GDM1 (cell line): Measurements from ENCODE around the gene SLC4A2.

Experiments used
- DNase-seq: peaks from one replicate; lab custom pipeline; 2025; lab: John Stamatoyannopoulos, UW

SLC4A2 gene

DNA sequence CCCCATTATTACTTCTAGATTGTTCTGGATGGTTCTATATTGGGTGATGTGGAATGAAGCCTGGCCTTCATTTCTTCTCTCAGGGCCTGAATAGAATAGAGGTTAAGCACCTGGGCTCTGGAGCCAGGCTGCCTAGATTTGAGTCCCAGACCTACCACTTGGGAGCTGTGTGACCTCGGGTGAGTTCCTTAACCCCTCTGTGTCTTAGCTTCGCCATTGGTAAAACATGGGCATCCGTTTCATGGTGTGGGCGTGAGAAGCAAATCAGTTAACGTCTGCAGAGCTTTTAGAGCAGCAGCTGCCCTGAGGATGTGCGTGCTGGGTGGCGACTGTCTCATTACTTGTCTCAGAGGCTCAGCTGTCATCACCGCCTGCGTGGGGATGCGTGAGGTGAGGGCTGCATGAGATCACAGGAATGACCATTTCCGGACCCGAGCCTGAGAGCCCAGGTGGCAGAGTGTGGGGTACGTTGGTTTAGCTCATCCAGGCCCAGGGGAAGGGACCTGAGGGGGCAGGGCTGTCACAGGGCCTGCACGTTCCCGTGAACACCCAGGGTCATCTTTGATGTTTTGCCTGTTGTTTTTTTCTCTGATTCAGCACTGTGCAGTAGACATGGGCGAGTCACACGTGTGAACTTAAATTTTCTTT is 36.6 kb downstream of the SLC4A2 start:
- no peak for DNase-seq

DNA sequence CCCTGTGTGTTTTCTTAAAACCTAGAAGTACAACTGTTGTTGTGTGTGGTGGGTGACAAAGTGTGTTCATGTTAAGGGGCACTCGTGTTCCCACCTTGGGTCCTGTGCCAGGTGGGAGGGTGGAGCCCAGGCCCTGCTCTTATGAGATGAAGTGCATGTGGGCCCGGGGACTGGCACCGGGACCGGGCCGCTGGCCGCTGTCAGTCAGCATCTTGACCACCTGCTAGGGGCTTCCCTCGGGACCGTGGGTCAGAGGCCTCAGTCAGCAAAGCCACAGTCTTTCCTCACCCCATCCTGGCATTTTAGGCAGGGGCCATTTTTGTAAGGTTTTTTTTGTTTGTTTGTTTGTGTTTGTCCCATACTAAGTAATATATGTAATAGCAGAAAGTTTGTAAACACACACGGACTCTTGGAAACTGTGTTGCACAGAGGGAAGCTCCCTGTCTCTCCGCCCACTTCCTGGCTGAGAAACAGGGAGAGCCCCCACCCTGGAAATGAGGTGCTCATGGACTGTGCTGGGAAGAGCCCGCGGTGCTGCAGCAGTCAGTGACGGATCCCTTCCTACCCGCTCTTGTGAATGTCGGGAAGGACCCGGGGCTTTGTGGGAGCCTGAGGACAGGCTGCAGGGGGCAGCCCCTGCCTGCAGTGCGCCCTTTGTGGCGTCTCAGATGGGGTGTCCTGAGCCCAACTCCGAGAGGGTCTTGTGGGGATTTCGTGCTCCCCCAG is 40.3 kb downstream of the SLC4A2 start:
- DNase-seq: no peak

DNA sequence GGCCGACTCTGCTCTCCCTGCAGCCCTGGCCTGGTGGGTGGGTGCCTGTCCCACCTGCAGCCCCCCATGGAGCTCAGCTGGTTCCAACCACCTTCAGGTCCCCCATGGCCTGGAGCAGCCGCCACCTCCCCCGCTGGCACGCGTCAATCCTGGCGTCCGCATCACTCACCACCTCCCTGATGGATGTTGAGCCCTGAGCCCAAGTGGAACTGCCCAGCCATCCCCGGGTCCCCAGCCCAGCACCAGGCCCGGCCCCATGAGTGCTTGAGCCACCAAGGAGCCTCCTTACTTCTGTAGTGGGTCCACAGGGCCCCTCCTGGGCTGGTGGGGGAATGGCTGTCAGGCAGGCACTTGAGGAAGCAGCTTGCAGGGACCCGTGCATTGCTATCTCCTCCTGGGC is 41.5 kb downstream of the SLC4A2 start:
- DNase-seq: no peak

DNA sequence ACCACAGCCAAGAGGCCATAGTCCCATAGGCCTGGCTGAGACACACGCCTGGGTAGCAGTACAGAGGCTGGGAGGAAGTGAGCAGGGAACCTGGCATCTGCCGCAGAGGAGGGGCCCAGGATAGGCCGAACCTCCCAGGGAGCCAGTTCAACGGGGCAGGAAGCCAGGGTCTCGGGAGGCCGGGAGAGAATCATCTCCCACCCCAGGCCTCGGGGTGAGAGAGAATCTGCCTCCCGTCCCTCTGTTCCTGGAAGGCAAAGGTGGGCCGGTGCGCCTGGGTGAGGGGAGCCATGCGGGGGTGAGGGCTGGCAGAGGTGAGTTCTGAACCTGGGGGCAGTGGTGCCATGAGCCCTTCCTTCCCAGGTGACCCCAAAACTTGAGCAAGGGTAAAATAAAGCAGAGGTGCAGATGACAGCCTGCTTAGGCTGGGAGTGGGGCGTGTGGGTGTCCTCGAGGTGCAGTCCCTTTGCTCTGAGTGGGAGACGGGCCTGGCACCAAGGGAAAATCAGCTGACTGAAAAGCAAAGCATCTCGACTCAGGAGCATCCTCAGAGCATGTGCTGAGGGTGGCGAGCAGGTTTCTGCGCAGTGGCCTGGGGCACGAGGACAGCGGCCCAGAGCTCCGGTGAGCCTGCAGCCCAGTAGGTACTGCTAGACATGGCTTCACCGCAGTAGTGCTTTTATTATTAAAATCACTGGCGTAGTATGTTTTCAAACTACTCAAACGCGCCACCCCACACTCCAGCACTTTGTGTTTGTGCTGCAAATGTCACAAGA is 42.4 kb downstream of the SLC4A2 start:
- DNase-seq: no peak

DNA sequence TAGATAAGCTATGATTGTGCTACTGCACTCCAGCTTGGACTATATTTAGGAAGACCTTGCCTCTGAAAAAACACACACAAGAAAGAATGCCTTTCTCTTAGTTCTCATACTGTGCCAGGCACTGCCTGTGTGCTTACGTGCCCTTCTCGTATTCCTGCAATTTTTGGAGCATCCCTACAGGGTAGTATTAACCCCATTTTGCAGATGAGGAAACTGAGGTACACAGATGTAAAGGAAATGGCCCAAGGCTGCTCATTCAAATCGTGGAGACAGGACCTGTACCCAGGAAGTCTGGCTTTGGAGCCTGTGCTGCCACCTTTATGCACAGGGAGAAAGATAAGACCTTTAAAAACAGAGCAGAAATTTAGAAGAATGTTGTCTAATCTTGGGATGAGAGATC is 43.6 kb downstream of the SLC4A2 start:
- no peak for DNase-seq

DNA sequence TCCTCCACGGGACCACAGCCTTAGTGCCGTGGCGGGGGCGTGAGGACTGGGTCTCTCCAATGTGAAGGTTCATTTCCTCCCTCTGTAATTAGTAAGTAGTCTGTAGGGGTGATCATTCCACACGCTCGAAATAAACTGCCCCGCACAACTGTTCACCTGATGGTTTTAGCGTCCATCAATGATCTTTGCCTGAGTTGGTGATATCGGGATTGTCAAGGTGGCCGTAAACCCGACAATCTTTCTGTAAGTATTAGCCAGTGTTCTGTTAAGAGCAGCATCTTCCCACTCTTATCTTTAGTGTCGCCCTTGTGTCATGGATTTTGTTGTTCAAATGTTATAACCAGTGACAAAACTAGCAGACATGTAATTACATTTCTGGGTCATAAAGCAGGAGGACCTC is 44.6 kb downstream of the SLC4A2 start:
- DNase-seq: no peak

DNA sequence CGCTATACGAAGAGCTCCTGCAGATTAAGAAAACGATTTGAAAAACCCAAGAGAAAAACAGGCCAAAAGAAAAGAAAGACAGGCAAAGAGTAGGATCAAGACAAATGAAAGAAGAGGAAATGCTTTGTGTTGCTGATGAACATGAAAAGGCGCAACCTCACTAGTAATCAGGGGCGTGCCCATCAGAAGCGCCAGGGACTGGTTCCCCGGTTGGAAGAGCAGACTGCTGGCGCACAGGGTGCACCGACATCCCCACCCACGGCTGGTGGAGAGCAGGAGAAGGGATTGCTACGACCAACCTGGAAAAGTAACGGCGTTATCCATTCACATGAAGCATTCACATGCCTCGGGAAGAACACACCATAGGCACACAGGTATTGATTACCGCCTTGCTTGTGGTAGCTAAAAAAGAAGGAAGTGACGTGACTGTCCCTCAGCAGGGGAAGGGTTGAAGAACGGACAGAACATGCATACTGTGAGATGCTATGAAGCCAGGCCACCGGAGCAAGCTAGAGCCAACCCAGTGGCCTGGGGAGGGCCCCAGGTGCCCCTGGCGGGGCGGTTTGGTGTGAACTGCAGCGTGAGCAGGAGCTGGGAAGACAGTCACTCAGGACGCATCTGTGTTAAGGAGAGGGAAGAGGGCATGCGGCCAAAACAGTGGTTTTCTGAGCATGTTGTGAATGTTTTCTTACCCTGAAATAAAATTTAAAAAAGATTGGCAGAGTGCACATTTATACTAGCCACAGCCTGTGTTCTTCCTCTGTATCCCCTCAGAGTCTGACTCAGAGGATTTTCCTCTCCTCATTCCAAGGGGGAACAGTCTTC is 45.2 kb downstream of the SLC4A2 start:
- DNase-seq: no peak

DNA sequence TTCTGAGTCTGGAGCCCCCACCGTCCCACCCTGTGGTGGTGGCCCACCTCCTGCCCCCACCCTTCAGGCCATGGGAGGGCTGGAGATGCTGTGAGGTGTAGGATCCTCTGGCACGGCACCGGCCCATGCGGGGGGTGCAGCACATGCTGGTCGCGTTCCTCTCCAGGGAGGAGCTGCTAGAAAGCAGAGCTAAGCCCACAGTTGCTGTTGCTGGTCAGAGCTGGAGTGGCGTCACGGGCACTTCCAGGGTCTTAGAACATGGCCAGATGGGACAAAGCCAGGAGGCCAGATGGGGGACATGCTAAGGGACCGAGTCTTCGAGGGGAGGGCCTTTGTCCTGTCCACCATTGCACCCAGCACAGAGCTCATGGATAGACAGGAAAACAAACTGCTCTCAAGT is 48.5 kb downstream of the SLC4A2 start:
- DNase-seq: no peak

DNA sequence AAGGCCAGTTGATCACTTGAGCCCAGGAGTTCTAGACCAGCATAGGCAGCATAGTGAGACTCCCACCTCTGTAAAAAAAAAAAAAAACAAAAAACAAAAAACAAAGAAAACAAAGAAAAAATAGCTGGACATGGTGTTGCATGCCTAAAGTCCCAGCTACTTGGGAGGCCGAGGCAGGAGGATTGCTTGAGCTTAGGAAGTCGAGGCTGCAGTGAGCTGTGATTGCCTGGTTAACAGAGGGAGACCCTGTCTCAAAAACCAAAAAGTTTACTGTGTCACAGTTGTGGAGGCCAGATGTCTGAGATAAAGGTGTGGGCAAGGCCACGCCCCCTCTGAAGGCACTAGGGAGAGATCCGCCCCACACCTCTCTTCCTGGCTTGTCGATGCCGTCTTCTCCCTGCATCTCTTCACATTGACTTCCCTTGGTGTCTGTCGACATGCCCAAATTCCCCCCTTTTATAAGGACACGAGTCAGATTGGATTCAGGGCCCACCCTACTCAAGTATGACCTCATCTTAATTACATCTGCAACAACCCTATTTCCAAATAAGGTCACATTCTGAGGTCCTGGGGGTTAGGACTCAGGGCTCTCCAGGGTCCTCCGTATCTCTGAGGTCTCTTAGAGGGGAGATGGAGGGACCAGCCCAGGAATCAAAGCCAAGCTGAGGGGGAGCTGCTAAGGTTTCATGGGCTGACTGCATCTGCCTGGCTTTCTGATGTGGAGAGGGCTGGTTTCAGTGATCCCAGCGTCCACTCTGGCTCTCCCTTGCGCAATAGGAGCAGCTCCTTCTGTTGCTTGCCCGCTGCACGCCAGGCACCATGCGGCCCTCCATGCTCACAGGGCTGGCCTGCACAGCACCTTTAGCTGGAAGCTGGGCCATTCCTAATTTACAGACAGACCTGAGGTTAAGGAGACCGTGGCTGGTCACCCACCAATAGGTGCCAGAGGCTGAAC is 50.0 kb downstream of the SLC4A2 start:
- DNase-seq: no peak

DNA sequence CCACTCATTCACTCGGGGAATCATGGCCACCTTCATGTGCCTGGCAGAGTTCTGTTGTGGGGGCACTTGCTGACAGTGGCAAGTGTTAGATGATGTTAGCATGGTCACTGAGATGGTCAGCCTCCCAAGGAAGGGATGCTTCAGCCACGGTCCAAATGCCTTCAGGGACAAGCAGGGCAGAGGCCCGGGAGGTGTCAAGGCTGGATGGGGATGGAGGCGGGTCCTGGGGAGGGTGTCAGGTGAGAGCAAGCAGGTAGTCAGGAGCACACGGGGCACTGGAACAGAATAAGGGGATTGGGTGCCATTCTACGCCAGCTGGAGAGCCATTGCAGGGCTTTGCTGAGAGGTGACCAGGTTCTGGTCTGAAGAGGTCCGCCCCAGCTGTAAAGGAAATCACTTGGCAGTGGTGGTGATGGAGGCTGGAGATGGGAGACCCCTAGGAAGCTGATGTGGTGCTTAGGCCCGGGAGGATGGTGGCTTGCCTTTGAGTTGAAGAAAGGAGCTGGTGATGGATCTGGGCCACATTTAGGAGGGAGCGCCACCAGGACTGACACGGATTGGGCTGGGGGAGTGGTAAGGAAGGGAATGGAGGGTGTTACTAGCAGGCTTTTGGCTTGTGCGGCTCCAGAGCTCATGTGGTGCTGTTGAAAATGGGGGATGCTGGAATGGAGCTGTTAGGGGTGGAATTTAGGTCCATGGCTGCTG is 51.0 kb downstream of the SLC4A2 start:
- DNase-seq: no peak

DNA sequence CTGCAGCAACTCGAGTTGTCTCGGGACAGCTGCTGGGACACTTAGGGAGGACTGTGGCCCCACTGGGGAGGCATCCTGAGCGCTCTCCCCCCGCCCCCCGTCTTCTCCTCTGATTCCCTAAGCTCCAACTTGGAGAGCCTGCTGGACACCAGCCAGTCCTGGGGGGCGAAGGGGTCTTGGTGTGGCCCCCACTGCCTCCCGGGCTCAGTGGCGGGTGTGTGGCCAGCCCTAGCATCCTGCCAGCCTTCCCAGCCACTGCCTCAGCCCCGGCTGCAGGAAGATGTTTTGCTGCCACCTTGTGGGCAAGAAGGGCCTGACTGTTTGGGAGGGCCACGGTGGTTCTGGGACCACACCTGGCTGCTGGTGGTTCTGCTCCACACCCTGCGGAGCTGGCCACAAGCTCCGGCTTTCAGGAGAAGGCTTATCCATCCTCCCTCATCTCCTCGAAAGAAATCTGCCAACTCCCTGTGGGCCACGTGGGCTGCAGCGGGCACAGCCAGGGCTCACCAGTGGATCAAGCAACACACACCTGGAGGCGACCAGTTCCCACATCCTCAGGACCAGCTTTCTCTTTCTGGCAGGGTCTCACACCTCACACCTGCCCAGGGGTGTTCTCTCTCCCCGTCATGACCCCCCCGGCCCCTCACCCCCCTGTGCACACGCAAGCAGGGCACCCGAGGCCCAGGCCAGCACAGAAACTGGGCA is 51.7 kb downstream of the SLC4A2 start:
- DNase-seq: peak; percentile 38

DNA sequence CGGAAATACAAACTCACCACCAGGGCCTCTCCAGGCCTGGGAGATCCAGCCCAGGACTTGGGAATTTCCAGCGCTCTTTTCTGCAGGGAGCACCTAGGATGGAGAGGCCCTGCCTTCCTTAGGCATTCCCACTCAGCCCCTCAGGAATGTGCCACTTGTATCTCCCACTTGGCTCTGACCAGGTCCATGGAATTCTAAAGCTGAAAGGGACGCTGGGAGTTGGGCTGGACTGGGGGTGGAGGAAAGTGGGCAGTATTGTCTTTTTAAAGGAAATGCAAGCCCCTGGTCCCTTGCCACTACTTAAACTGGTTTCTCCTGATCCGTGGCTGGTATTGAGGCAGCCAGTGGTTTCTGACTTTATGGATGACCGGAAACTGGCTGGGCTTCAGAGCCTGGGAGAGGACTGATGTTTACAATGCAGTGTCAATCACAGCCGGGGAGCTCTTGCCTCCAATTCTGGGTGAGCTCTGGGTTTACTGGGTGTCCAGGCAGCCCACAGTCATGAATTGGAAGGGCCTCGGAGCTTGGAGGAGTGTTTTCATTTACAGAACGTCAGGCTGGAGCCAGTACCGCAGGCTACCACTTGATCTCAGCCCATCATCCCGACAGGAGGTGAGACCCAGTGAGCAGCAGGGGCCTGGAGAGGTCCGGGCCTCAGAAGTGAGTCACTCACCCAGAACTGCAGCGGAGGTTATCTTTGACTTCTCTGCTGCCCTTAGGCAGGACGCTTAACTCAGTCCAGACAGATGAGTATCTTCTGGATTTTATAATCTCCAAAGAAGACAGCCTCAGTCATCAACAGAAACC is 54.2 kb downstream of the SLC4A2 start:
- no peak for DNase-seq

DNA sequence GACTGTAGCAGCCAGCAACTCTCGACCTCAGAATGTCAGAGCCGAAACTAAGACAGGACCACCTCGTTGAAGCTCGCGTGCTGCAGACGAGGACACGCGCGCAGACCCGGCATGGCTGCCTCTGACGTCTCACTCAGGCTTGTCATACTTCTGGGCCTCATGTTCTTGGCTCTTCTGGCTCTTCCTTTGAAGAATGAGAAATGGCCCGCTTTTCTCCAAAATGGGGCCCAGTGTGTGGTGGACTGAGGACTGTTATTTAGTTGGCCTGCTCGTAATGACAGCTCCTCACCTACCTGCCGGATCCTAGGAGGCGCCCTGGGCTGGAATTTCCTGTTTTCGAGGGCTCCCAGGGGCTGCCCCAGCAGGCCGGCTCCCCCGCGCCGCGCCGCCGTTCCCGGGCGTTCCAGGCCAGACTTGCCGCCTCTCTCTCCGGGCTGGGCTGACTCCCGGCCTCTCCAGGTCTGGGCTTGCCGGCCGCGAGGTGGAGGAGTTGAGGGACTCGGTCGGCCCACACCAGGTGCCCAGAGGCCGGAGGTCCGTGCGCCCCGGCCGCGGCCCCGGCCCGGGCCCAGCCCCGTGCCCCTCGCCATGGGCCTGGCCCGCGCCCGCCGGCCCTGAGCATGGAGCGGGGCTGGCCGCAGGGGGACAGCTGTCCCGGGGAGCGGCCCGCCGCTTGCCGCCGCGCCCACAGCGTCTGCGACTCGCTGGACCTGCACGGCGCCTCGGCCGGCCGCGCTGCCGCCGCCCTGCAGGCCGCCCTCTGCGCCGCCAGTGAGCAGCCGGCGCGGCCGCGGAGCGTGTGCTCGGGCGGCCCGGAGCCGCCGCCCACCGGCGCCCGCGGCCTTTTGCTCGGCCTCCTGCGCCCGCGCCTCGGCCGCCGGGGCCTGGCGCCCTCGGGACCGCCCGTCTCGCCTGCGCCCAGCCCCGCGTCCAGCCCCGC is 55.0 kb downstream of the SLC4A2 start:
- DNase-seq: no peak

DNA sequence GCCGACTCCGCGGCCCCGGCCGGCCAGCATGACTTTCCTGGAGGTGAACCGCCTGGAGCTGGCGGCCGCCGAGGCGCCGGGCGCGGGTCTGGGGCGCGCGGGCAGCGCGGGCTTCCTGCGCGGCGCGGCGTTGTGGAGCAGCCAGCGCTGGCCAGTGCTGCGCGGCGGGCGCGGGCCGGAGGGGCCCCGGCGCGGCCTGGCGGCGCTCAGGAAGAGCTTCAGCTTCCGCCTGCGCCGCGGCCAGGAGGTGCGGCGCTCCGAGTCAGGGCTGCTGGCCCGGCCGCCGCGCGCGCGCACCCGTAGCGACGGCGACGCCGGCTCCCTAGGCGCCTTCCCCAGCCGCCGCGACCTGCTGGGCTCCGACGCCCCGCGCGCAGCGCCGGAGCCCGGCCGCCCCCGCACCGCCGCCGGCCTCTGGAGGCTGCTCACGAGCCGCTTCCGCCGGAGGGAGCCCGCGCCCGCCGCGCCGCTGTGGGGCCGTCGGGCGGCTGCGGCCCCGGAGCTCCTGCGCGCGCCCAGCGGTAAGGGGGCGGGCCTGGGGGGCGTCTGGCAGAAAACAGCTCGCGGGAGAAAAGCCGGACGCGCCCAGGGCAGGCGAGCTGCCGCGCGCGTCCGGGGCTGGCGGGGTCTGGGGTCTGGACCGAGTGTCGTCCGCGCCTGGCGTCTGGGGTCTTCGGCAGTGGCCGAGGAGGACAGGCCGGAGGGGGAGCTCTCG is 55.9 kb downstream of the SLC4A2 start:
- DNase-seq: no peak

DNA sequence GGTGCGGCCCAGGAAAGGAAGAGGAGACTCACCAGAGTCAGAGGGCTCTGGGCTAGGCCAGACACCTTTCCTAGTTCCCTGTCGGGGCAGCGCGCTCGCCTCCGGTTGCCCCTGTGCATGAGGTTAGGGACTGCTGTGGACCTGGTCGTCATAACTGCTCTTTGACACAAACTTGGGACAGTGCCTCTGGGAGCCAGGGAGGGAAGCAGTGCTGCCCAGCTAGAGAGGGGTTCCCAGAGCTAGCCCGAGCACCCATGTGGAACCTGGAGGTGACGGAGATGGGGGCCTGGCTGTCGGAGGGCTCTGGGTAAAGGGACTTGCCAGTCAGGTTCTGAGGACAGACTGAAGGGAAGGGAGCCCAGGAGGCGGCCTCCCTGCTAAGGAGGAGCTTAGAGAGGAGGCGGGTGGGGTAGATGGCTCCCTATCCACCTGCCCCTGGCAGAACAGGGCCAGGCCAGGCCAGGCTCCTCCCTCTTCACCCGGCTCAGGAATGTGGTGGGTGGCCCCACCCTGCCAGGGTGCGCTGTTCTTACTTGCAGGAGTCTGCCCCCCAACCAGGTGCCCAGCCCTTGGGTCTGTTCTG is 56.5 kb downstream of the SLC4A2 start:
- no peak for DNase-seq

DNA sequence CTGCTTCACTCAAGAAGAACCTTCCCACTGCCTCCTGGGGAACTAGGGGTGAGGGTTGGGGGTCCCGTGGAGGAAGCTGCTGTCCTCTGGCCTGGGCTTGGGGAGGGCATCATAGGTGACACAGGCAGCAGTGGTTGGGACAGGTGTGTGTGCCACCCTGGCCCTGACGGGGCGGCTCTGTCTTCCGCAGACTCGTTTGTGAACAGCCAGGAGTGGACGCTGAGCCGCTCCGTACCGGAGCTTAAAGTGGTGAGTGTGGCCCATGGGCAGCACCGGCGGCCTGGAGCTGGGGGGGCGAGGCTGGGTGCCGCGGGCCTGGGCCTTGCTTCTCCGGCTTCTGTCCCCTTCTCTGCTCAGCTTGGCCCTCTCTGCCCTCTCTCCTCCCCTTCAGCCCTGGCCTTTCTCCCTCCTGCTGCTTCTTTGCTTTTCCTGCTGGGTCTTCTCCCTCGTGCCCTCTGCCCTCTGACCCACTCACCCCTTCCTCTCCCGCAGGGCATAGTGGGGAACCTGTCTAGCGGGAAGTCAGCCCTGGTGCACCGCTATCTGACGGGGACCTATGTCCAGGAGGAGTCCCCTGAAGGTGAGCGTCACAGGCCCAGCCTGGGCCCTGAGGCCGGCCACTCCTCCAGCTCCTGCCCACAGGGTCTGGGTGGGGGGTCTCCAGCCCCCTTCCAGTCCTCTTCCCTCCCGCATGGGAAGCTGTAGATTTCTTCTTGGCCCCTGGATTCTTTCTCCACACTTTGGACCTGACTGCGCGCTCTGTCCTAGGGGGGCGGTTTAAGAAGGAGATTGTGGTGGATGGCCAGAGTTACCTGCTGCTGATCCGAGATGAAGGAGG is 57.4 kb downstream of the SLC4A2 start:
- DNase-seq: no peak
